Sigmoid colon (tissue), 7 donors: ENCODE measurements around the gene HIF1A. TPM values are rescaled to one million over a fixed set of nuclear protein-coding genes. Genes with fewer than 3 reads are reported as not detected.
"Not testable (repeated sequence)": the region's sequence is repeated elsewhere in the genome, so short reads cannot be mapped to it uniquely, and the experiment has no call there.

ENCODE experiments used
- DNase-seq: peaks from one replicate; pipeline ENCODE4 v3.0.0-alpha.2; 2019
- H3K27ac ChIP-seq, 4 donors: fragments of 200-600 bp; sonication (generic); one replicate each; pipeline ENCODE4 v1.5.1; 2016 to 2019; ENCODE audit warnings: mild to moderate bottlenecking in 1 of 4
- H3K27me3 ChIP-seq, 3 donors: fragments of 200-600 bp; sonication (generic); one replicate each; pipeline ENCODE4 v1.5.1; 2019; ENCODE audit warnings: mild to moderate bottlenecking in 1 of 3
- H3K36me3 ChIP-seq, 4 donors: fragments of 200-600 bp; sonication (generic); one replicate each; pipeline ENCODE4 v1.5.1; 2016 to 2019
- H3K4me1 ChIP-seq, 4 donors: fragments of 200-600 bp; sonication (generic); one replicate each; pipeline ENCODE4 v1.5.1; 2017 to 2019
- H3K4me3 ChIP-seq, 4 donors: fragments of 200-600 bp; sonication (generic); one replicate each; pipeline ENCODE4 v1.5.1; 2017 to 2019; ENCODE audit warnings: mild to moderate bottlenecking in 2 of 4, moderate library complexity in 1 of 4
- H3K9me3 ChIP-seq, 4 donors: fragments of 200-600 bp in 3 of 4; sonication (generic) in 3 of 4; one replicate each; pipeline versions ENCODE4 v1.5.1 to v1.6.1; 2013 to 2019
- CTCF ChIP-seq, 4 experiments: fragments of 450-650 bp in 3 of 4; fragments of 200-600 bp in 1 of 4; IDR thresholded peaks; one replicate each; pipeline ENCODE4 v1.5.1; 2016 to 2019; ENCODE audit warnings: antibody characterized with exemption in 4 of 4, mild to moderate bottlenecking in 3 of 4, moderate library complexity in 2 of 4
- EP300 ChIP-seq, 4 donors: sonication (generic); formaldehyde crosslinking; IDR thresholded peaks; one replicate each; pipeline ENCODE4 v1.6.1; 2017; ENCODE audit warnings: antibody characterized with exemption in 4 of 4
- POLR2A ChIP-seq, 2 donors: fragments of 450-650 bp; IDR thresholded peaks; one replicate each; pipeline ENCODE4 v1.6.1; 2016; ENCODE audit warnings: antibody characterized with exemption in 2 of 2, mild to moderate bottlenecking in 2 of 2, moderate library complexity in 2 of 2
- POLR2AphosphoS5 ChIP-seq, 4 donors: sonication (generic); formaldehyde crosslinking; IDR thresholded peaks; one replicate each; pipeline ENCODE4 v1.6.1; 2017; ENCODE audit warnings: antibody characterized with exemption in 4 of 4
- WGBS, 2 donors: extraction: QIAGEN DNeasy Blood & Tissue Kit; methylation state at CpG; one replicate each; pipeline ENCODE4 v1.1.7; 2013; 5-methylcytosine and 5-hydroxymethylcytosine counted together
- intact Hi-C: fragments of 100-400 bp; cut with DNase I; formaldehyde crosslinking; loops from one replicate; pipeline ENCODE4 v1.15.1; 2023
- polyA plus RNA-seq, 3 donors: library from polyadenylated mRNA; stranded (reverse); fragments of 200-250 nt; gene quantifications; one replicate each; pipeline ENCODE4 v1.2.3, GENCODE V29; 2013
- total RNA-seq, 4 donors: library from RNA; depleted of rRNA; stranded (reverse); fragments of >200 nt; gene quantifications; one replicate each; pipeline ENCODE4 v1.1.0, GENCODE V29; 2016
- donor health status: healthy with polysubstance abuse.
- donor health status: Bipolar disorder and iron deficiency.
- donor health status: healthy.

HIF1A gene
- total and polyA plus RNA-seq, 7 donors: 31.8 to 84.0 (median 61.7) TPM

- Histone ChIP-seq H3K4me1 (peaks cover 0 to 18% (median 9%) of the 10 kb centered on the region in 4 donors), H3K36me3 (no peaks in the 10 kb centered on the region), H3K9me3 (no peaks in the 10 kb centered on the region), H3K4me3 (no peak overlapping the region), H3K27ac (no peak overlapping the region), H3K27me3 (no peaks in the 10 kb centered on the region)
- TF ChIP-seq EP300 (IDR thresholded peaks at IDR 0.05) (no peak), POLR2A (IDR thresholded peaks at IDR 0.05) (no peak), POLR2AphosphoS5 (IDR thresholded peaks at IDR 0.05) (no peak), CTCF (IDR thresholded peaks at IDR 0.05) (no peak)
- DNase-seq: no peak
- intact Hi-C loops: no loop called here
- WGBS, 2 donors: 72 to 74% methylated on average over 1 of the region's 1 CpG
These were observed 9.7 kb downstream of the HIF1A start for GRCh38 chr14:61705017-61705416.

- Histone ChIP-seq H3K27ac (no peak overlapping the region), H3K4me3 (no peak overlapping the region), H3K9me3 (no peaks in the 10 kb centered on the region), H3K4me1 (peaks cover 0 to 24% (median 10%) of the 10 kb centered on the region in 4 donors), H3K27me3 (no peaks in the 10 kb centered on the region), H3K36me3 (no peaks in the 10 kb centered on the region)
- DNase-seq: no peak
- intact Hi-C loops: no loop called here
- TF ChIP-seq POLR2A (IDR thresholded peaks at IDR 0.05) (no peak), POLR2AphosphoS5 (IDR thresholded peaks at IDR 0.05) (no peak), EP300 (IDR thresholded peaks at IDR 0.05) (no peak), CTCF (IDR thresholded peaks at IDR 0.05) (no peak)
- WGBS, 2 donors: 55 to 69% methylated on average over 3 of the region's 3 CpGs
These were observed 10.9 kb downstream of the HIF1A start for GRCh38 chr14:61706096-61706690.

GRCh38 chr14:61707774-61708173 lies 12.5 kb downstream of the HIF1A start:
- H3K9me3 ChIP-seq, H3K36me3 ChIP-seq, H3K27me3 ChIP-seq, H3K4me3 ChIP-seq, intact Hi-C loops, H3K27ac ChIP-seq, DNase-seq: not testable (repeated sequence)
- peaks cover 0 to 38% (median 20%) of the 10 kb centered on the region in 4 donors for H3K4me1 ChIP-seq
- WGBS, 2 donors: 89% methylated on average over 2 of the region's 4 CpGs

GRCh38 chr14:61708693-61709092 lies 13.4 kb downstream of the HIF1A start:
- H3K9me3 ChIP-seq, intact Hi-C loops, DNase-seq, H3K27me3 ChIP-seq, H3K27ac ChIP-seq, H3K4me3 ChIP-seq, H3K36me3 ChIP-seq: not testable (repeated sequence)
- 73 to 82% methylated on average over 4 of the region's 4 CpGs for WGBS, 2 donors
- peaks cover 0 to 46% (median 18%) of the 10 kb centered on the region in 4 donors for H3K4me1 ChIP-seq

- H3K27ac ChIP-seq: no peak overlapping the region
- intact Hi-C loops: no loop called here
- no peak overlapping the region for H3K4me3 ChIP-seq
- no peaks in the 10 kb centered on the region for H3K9me3 ChIP-seq
- no peak for DNase-seq
- TF ChIP-seq CTCF (IDR thresholded peaks at IDR 0.05) (no peak), EP300 (IDR thresholded peaks at IDR 0.05) (no peak), POLR2AphosphoS5 (IDR thresholded peaks at IDR 0.05) (no peak), POLR2A (IDR thresholded peaks at IDR 0.05) (no peak)
- H3K36me3 ChIP-seq: no peaks in the 10 kb centered on the region
- H3K4me1 ChIP-seq: peaks cover 0 to 49% (median 25%) of the 10 kb centered on the region in 4 donors
- H3K27me3 ChIP-seq: no peaks in the 10 kb centered on the region
- 63 to 67% methylated on average over 12 of the region's 12 CpGs for WGBS, 2 donors
These were observed 15.8 kb downstream of the HIF1A start for GRCh38 chr14:61710853-61711817.
